Mucosa of rectum (tissue), 2 donors: Measurements from ENCODE around the gene COBL.

Experiments used
- H3K27ac ChIP-seq, 2 donors: one replicate each; pipeline ENCODE4 v1.7.0; 2013; ENCODE audit warnings: inconsistent platforms in 2 of 2, low read depth in 2 of 2, low read length in 2 of 2
- H3K27me3 ChIP-seq, 2 donors: one replicate each; pipeline ENCODE4 v1.7.0; 2013; ENCODE audit warnings: low read length in 2 of 2; ENCODE audit not compliant: control insufficient read depth in 2 of 2, insufficient read depth in 2 of 2
- H3K36me3 ChIP-seq, 2 donors: one replicate each; pipeline ENCODE4 v1.7.0; 2013; ENCODE audit warnings: low read length in 2 of 2; ENCODE audit not compliant: control insufficient read depth in 2 of 2, insufficient read depth in 2 of 2
- H3K4me1 ChIP-seq, 2 donors: one replicate each; pipeline ENCODE4 v1.7.0; 2013; ENCODE audit warnings: low read length in 2 of 2, mild to moderate bottlenecking in 1 of 2; ENCODE audit not compliant: control insufficient read depth in 2 of 2, insufficient read depth in 2 of 2
- H3K4me3 ChIP-seq, 2 donors: one replicate each; pipeline ENCODE4 v1.7.0; 2013; ENCODE audit warnings: low read length in 2 of 2
- H3K9ac ChIP-seq, 2 donors: one replicate each; pipeline ENCODE4 v1.7.0; 2013; ENCODE audit warnings: low read length in 2 of 2, low read depth in 1 of 2, mild to moderate bottlenecking in 1 of 2
- H3K9me3 ChIP-seq, 2 donors: one replicate each; pipeline ENCODE4 v1.7.0; 2013; ENCODE audit warnings: low read length in 2 of 2; ENCODE audit not compliant: control insufficient read depth in 2 of 2
- donor health status: healthy.
- donor health status: Normal muscosa, but diverticular disease.

The COBL gene

DNA sequence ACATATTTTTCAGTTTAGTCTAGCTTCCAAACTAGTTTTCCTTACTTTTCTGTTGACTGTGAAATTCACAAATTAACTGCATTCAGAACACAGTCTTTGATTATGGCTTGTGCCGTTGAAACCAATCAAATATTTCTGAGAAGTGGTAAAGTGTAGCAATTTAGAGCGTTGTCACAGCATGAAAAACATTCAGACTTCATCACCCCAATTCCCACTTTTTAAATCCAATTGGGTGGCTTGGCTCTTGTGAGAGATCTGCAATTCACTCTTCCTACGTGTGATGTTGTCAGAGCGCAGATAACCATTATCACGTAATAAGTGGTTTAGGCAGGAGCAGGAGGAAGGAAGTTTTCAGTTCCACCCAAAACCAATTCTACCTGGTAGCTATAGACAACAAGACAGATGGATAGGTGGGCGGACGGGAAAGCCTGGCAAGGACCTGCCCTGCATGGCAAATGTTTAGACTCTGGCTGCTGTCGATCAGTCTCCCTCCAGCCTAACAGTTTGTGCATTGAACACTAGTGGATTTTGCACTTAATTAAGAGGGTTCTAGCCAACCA lies 8.9 kb downstream of the COBL start:
- H3K27ac ChIP-seq = no peak overlapping the region
- peaks cover 0 to 4% of the 10 kb centered on the region in 2 donors for H3K4me1 ChIP-seq
- H3K4me3 ChIP-seq = no peak overlapping the region
- H3K36me3 ChIP-seq = no peaks in the 10 kb centered on the region
- no peaks in the 10 kb centered on the region for H3K27me3 ChIP-seq
- no peak overlapping the region for H3K9ac ChIP-seq
- H3K9me3 ChIP-seq = no peaks in the 10 kb centered on the region

DNA sequence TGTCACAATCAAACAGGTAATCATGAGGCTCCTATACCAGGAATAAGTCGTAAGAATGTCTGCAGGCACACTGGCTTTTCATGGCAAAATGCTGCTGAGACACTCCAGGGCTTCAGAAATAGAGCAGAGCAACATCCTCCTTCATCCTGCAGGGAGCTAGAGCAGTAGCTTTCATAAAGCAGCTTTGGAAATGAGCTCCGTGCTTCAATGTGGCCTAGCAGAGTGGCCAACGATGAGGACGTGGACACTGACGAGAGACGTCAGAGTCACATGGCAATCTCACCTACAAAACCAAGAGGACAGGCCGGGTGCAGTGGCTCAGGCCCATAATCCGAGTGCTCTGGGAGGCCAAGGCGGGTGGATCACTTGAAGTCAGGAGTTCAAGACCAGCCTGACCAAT lies 9.8 kb downstream of the COBL start:
- Histone ChIP-seq H3K36me3 (no peaks in the 10 kb centered on the region), H3K9ac (no peak overlapping the region), H3K27ac (no peak overlapping the region), H3K27me3 (no peaks in the 10 kb centered on the region), H3K9me3 (no peaks in the 10 kb centered on the region), H3K4me3 (no peak overlapping the region), H3K4me1 (peaks cover 0 to 4% of the 10 kb centered on the region in 2 donors)

DNA sequence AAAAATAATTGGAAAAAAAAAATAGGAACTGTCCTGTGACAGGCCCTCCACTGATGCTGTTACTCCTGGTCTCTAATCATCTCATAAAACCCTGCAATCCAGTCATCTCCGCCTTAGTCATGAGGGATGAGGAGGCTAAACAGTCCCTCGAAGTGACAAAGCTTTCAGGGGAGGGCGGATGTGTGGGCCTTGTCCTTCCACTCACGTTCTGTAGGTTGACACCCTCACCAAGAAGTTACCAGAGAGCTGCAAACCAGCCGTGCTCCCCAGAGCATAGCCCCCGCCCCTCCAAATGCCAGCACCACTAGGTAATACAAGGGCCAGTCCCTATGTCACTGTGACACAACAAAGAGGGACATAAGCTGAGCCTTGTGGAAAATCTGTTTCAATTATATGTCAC lies 11.9 kb downstream of the COBL start:
- Histone ChIP-seq H3K9me3 (no peaks in the 10 kb centered on the region), H3K4me3 (no peak overlapping the region), H3K4me1 (peaks cover 0 to 4% of the 10 kb centered on the region in 2 donors), H3K27me3 (no peaks in the 10 kb centered on the region), H3K27ac (no peak overlapping the region), H3K36me3 (no peaks in the 10 kb centered on the region), H3K9ac (no peak overlapping the region)

DNA sequence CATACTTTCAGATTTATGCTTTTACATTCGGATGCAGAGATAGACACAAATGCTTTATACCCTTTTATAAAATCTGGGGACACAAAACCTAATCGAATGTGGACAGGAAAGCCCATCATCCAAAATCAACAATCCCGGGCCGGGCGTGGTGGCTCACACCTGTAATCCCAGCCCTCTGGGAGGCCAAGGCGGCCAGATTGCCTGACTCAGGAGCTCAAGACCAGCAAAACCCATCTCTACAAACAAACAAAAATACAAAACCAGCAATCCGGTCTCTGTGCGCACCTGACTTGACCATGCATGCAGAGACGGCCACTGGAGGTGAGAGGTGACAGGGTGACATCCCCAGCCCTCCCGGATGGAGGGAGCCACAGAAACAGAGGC lies 13.5 kb downstream of the COBL start:
- Histone ChIP-seq H3K4me1 (peaks cover 0 to 4% of the 10 kb centered on the region in 2 donors), H3K27me3 (no peaks in the 10 kb centered on the region), H3K4me3 (no peak overlapping the region), H3K9me3 (no peaks in the 10 kb centered on the region), H3K36me3 (no peaks in the 10 kb centered on the region), H3K9ac (no peak overlapping the region), H3K27ac (no peak overlapping the region)

DNA sequence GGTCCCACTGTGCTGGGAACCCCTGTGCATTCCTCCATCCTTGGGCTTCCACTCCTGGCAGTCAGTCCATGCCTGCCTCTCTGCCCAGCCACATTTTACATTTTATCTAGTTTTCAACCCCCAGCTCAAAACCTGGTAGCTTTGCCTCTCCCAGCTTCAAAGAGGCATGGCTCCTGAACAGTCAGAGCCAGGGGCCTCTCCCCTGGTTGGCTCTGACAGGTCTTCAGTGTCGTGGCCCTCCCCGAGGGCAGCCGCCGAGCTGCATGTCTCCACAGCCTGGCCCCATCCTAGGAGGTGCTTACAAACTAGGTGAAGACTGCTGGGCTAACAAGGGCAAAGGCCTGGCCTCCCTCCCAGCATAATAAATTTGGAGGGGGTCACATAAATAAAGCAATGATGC lies 14.8 kb downstream of the COBL start:
- Histone ChIP-seq H3K9ac (no peak overlapping the region), H3K27me3 (no peaks in the 10 kb centered on the region), H3K36me3 (no peaks in the 10 kb centered on the region), H3K27ac (no peak overlapping the region), H3K9me3 (no peaks in the 10 kb centered on the region), H3K4me1 (peaks cover 0 to 6% of the 10 kb centered on the region in 2 donors), H3K4me3 (no peak overlapping the region)

DNA sequence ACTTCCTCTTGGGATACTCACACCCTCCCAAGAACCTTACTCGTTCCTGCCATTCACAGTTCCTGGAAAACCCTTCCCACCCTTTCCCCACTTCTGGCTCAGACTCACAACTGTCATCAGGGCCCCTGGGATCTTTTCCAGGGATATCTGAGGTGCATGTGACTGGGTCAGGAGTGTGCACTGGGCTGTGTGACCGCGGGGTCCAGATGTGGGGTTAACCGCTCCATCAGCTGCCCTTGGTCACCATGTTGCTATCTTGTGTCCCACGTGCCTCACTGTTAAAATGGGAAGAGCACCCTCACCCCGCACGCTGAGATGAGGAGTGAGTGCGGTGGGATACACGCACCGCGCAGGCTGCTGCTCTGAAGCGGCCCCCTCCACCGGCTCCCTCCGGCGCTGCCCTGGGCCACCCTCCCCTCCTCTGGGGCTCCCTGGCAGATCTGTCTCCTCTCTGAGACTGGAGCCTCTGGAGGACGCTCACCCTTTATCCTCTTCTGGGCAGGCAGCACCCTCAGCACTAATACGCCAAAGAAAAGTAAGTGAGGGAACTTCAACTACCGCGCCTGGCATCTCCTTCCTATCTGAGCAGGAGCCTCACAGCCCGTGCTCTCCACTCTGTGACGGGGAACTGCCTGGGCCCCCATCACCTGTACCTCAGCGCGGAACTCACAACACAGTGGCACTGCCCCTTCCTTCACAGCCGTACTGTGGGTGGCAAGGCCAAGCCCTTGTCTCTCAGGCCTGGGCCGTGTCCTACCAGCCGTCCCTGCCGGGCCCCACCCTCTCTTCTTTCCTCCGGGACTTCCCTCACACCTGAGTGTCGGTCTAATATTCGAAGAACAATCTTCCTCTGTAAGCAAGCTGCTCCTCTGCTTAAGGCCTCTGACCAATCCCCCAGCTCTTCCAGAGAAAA lies 15.6 kb downstream of the COBL start:
- Histone ChIP-seq H3K9me3 (no peaks in the 10 kb centered on the region), H3K27me3 (no peaks in the 10 kb centered on the region), H3K9ac (no peak overlapping the region), H3K36me3 (no peaks in the 10 kb centered on the region), H3K4me1 (peaks cover 0 to 9% of the 10 kb centered on the region in 2 donors), H3K4me3 (no peak overlapping the region), H3K27ac (no peak overlapping the region)

DNA sequence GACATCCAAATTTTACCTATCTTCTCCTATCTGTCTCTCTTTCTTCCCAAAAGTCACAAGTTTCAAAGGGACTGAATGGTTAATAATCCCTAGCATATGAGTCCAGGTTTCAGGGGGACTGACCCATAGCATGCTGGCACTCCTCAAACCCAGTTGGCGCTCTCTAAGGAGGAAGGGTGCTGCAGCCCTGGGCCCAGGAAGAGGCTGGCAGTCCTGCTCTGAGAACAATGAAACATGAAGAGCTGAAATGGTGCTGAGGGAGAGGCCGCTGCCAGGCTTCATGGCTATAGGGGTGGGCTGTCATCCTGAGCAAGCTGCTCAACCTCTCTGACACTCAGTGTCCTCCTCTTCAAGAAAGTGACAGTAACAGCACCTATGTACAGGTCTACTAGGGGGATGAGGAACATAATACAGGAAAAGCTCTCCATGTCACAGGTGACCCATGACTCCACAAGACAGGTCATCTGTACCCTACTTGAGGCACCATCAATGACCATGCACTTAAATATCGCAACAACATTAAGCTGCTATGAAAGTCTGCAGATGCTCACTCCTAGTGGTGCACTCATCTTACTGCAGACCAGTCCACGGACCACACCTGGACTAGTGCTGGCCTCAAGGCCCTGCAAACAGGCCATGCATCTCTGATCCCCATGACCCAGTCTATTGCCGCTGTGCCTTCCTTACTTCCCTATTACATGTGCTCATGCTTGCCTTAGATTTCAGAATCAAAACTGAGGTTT lies 17.0 kb downstream of the COBL start:
- H3K9me3 ChIP-seq = no peaks in the 10 kb centered on the region
- peaks cover 0 to 19% of the 10 kb centered on the region in 2 donors for H3K4me1 ChIP-seq
- H3K27me3 ChIP-seq = no peaks in the 10 kb centered on the region
- H3K36me3 ChIP-seq = no peaks in the 10 kb centered on the region
- no peak overlapping the region for H3K9ac ChIP-seq
- no peak overlapping the region for H3K4me3 ChIP-seq
- H3K27ac ChIP-seq = no peak overlapping the region

DNA sequence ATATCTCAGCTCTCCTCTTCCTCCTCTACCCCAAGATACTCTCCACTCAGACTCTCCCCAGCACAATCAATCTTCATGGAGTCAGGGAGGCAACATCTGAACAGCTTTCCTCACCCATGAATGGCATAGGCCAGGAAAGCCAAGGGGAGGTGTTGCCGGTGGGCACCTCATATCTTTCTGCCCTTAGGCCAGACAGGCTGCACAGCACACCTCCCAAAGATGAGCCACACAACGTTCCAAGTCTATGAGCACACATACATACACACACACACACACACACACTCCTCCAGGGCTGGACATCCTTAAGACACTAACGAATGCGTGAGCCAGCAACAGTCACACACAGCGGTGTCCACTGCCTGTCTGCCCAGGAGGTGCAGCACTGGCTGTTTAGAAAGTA lies 17.7 kb downstream of the COBL start:
- Histone ChIP-seq H3K4me3 (no peak overlapping the region), H3K9ac (no peak overlapping the region), H3K27me3 (no peaks in the 10 kb centered on the region), H3K9me3 (no peaks in the 10 kb centered on the region), H3K36me3 (no peaks in the 10 kb centered on the region), H3K27ac (no peak overlapping the region), H3K4me1 (peaks cover 0 to 19% of the 10 kb centered on the region in 2 donors)

DNA sequence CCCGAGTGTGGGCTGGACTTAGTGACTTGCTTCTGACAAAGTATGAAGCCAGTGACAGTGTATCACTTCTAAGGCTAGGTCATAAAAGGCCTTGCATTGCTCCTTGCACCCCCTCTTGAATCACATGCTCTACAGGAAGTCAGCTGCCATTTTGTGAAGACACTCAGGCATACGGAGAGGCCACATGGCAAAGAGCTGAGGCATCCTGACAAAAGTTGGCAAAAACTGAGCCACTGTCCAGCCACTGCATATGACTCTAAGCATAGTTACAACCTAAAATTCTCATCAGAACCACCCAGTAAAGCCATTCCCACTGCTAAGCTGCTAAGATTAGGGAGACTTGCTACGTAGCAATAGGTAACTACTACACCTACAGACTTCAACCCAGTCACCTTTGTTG lies 18.6 kb downstream of the COBL start:
- Histone ChIP-seq H3K9me3 (no peaks in the 10 kb centered on the region), H3K27ac (no peak overlapping the region), H3K9ac (no peak overlapping the region), H3K36me3 (no peaks in the 10 kb centered on the region), H3K4me1 (peaks cover 2 to 19% of the 10 kb centered on the region in 2 donors), H3K27me3 (no peaks in the 10 kb centered on the region), H3K4me3 (no peak overlapping the region)
